GM15510 (cell line): ENCODE measurements around the gene DCAF8.

Experiments
- POLR2A ChIP-seq: IDR thresholded peaks from 3 replicates; pipeline ENCODE4 v1.6.1; 2011; ENCODE audit warnings: borderline replicate concordance; ENCODE audit not compliant: insufficient read length; ENCODE audit errors: extremely low read depth

DCAF8 gene

DNA sequence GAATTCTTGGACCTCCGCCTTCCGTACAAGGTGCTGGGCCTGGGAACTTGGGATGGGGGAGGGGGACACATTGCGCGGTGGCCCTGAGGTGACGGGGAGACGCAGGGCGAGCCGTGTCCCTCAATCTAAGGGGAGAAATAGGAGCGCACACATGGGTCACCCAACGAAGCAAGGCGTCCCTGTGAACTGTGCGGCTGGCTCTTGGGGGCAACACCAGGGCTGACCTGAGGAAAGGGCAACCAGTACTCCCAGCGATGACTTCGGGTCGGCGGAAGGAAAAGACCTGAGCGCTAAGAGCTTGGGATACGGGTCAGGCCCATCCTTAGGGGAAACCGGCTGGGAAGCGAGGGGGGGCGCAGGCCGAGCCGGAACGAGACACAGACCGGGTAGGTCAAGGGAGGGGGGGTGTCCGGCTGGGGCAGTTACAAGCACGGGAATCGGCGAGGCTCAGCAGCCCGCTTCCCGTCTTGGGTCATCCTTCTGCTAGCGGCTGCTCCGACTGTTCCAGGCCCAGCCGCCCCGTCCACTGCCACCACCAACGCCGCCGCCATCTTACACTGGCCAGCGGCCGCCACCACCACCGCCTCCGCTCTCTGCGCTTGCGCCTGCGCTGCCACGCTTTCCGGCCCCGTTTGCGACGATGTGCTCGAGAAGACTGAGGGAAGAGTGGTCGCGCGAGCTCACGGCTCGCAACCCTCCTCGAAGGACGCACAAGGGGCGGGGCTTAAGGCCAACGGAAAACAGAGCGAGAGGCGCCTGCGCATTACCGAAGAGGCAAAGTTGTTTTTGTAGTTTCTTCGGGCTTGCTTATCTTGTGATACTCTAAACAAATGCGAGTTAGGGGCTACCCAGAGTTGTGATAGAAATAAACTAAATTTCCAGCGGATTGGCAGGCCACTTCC lies at the start of gene DCAF8:
Gene DCAF8, minus strand, starts transcription at position 657 of the 902 bp plus-strand sequence. CDS start 18,541 bp downstream, outside the sequence.
- peak; percentile 91 for TF ChIP-seq POLR2A

GRCh38 chr1:160309571-160309970 lies 47.2 kb upstream of the DCAF8 start:
- no peak for TF ChIP-seq POLR2A

- TF ChIP-seq POLR2A, result no peak
These were observed 46.8 kb upstream of the DCAF8 start for GRCh38 chr1:160309185-160309557.

- no peak for TF ChIP-seq POLR2A
These were observed 46.3 kb upstream of the DCAF8 start for GRCh38 chr1:160308451-160309184.

DNA sequence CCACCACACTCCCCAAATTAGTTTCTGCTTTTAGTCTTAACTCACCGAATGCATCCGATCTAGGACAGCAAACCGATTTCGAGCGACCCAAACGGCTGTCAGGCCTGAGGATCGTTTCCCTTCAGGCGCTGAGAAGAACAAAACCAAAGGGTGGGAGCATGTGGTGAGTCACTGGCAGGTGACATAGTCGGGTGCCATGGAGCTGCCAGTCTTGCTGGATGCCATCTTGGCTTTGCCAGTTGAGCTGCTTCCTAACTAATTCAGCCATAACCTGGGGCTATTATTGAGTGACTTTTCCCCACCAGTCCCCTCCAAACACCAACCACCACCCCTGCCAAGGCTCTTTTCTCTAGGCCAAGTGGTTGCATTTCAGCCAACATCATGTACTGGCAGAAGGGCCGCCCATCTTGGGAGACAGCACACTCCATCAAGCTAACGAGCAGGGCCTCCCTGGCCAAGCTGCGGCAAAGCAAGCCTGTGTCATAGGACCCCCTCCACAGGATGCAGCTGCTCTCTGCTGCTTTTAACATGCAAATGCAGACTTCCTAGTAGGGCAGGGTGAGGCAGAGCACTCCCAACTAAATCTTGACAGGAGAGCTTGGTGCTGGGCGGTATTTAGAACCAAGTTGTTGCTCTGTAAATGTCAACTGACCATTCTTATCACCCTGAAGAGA lies 44.9 kb upstream of the DCAF8 start:
- TF ChIP-seq POLR2A, result no peak

- no peak for TF ChIP-seq POLR2A
These were observed 37.8 kb upstream of the DCAF8 start for GRCh38 chr1:160300173-160300572.

GRCh38 chr1:160296036-160296435 lies 33.7 kb upstream of the DCAF8 start:
- TF ChIP-seq POLR2A, result no peak

DNA sequence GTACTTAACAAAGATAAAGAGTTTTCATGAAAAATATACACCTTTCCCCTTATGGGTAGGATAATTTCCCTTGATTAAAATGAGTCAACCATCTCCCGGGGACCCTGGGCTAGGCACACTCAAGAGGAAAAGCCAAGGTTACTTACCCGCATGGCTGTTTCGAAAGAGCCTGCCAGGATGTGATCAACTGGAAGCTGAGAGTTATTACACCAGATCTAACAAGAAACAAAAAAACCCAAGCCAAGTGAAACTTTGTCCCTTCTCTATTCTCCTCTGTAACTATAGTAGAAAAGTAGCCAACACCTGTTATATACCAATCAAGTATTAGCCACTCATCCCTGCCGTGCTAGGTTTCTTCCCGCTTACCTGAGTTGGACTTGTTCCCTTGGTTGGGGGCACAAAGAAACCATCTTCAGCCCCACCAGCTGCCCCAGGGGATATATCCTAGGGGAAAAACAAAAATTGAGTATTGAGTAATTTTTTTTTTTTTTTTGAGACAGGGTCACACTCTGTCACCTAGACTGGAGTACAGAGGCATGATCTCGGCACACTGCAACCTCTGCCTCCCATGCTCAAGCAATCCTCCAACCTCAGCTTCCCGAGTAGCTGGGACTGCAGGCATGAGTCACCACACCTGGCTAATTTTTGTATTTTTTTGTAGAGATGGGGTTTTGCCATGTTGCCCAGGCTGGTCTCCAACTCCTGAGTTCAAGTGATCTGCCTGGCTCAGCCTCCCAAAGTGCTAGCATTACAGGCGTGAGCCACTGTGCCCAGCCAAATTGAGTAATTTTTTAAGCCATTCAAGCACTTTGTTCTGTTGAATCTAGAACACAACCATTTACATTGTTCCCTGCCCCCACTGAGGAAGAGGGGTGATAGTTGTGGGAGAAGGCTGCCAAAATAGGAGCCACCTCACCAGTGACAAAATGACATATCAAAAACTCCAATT lies 30.9 kb upstream of the DCAF8 start:
- TF ChIP-seq POLR2A, result no peak

DNA sequence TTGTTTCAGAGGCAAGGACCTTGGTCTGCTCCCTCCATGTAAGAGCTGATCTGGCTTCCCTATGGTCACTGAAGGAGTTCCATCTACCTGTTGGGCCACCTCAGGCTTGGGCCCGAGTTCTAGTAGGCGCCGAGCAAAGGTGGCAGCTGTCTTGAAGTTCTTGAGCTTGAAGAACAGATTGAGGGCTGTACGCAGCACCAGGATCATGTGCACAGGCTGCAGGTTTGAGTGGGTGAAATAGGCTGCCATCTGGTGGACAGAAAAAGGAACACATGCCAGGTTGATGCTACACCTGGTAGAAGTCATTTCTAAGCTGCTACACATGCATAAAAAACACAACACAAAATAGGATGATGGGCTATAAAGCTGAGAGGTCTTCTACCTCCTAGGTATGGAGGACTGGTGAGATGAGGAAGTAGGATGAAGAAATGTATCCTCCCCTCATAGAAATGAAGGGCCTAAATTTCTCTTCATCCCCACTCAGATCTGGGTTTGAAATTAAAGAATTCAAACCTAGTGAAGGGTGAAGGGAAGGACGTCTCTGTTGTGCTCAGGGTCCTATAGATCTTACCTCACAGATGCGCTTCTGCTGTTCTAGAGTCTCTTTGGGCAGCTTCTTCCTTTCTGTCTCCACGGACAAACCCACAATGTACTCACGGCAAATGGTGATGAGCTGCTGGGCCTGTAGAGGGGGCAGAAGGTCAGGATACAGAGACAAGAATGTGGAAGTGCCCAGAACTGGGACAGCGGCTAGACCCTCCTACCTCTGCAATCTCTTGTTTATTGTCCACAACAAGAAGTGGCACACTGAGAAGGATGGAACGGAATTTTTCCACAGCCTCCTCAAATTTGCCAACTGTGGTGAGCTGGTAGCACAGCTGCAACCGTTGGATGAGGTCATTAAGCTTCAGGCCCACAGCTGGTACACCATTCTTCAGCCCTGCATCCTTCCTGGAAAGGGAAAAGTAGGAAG lies 29.2 kb upstream of the DCAF8 start:
- TF ChIP-seq POLR2A, result no peak

- TF ChIP-seq POLR2A, result no peak
These were observed 23.2 kb upstream of the DCAF8 start for GRCh38 chr1:160285506-160285905.

GRCh38 chr1:160284782-160285344 lies 22.5 kb upstream of the DCAF8 start, which contains the start of gene PEX19:
PEX19 (minus strand) TSS chr1:160285133; CDS start chr1:160285124, 9 bp downstream.
- peak; percentile 80 for TF ChIP-seq POLR2A

DNA sequence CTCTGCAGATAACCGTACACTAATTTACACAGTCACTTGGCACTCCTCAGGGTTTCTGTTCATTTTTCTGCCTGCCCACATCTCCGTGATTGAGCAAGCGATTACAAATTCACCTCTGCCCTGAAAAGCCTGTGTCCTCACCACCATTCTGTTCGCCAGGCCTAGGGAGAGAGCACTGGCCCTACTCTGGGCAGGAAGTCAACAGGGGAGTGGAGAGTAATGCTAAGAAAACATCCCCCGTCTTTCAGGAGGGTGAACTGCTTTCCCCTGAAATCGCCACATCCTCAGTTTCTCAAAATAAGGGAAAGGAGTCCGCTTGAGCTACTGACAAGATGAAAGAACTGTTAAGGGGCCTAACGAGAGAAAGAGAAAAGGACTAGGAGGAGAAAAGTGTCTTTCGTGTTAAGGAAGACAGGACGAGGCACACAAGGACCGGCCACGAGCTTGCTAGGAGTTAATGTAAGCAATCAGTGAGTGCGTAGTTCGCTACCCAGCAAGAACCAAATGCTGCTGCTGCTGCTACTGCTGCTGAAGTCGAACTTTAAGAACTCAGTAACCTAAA lies 22.0 kb upstream of the DCAF8 start:
- TF ChIP-seq POLR2A, result no peak
